K562 (cell line): ENCODE data around the gene DNMT3A. TPM values are rescaled to one million over a fixed set of nuclear protein-coding genes. Genes with fewer than 3 reads are reported as not detected.

ENCODE experiments used
- ATAC-seq: fragments of 200-7000 bp; cut with Tn5 transposase; 3 replicates; pipeline ENCODE4 v1.9.1; 2020; ENCODE audit warnings: moderate library complexity
- BruUV-seq: library from RNA; stranded (reverse); fragments of 400-500 nt; replicated peaks from 2 replicates; lab custom pipeline; 2021; lab: Mats Ljungman, UMichigan
- CTCF ChIA-PET: fragments of 300-600 bp; formaldehyde crosslinking; extraction: SDS; loops from one replicate; lab custom pipeline; 2021; ENCODE audit warnings: low intra/inter-chr PET ratio; lab: Yijun Ruan, JAX
- POLR2A ChIA-PET: fragments of 300-600, 350-650 bp; sonication (Branson Sonifier 250); formaldehyde crosslinking; extraction: SDS; loops from one replicate; lab custom pipeline; 2021; ENCODE audit warnings: antibody characterized with exemption, inconsistent platforms; lab: Yijun Ruan, JAX
- DNase-seq, 4 experiments: peaks; one replicate each; pipeline versions ENCODE4 v3.0.0 to v3.0.0-alpha.2; 2011 to 2018; ENCODE audit warnings: low spot score in 3 of 4, mixed read lengths in 3 of 4; ENCODE audit errors: extremely low read depth in 1 of 4
- FAIRE-seq: peaks from 2 replicates; lab custom pipeline; 2011; peaks lifted over from hg19 to GRCh38; lab: Jason Lieb, UNC
- H2AFZ ChIP-seq: 2 replicates; pipeline ENCODE4 v1.6.0; 2011; ENCODE audit warnings: low read depth, low read length, control low read depth, inconsistent platforms
- H3K27ac ChIP-seq: fragments of 200-600 bp; 3 replicates; pipeline ENCODE4 v1.8.0; 2011; ENCODE audit warnings: low read depth, mild to moderate bottlenecking, control low read depth, inconsistent platforms, low read length, moderate library complexity, mixed read lengths; ENCODE audit errors: extremely low read depth
- H3K27me3 ChIP-seq, 2 experiments: fragments of 300-600 bp in 1 of 2; 2 replicates in 1 of 2; 3 replicates in 1 of 2; pipeline versions ENCODE4 v1.6.0 to v1.8.0; 2011; ENCODE audit warnings: inconsistent platforms in 2 of 2, low read length in 2 of 2, mild to moderate bottlenecking in 1 of 2, mixed read lengths in 1 of 2, moderate library complexity in 1 of 2; ENCODE audit not compliant: control insufficient read depth in 2 of 2, insufficient read depth in 2 of 2
- H3K36me3 ChIP-seq: fragments of 300-600 bp; 3 replicates; pipeline ENCODE4 v1.8.0; 2011; ENCODE audit warnings: mild to moderate bottlenecking, low read length, inconsistent platforms; ENCODE audit not compliant: control insufficient read depth, insufficient read depth
- H3K4me1 ChIP-seq, 2 experiments: fragments of 200-600 bp in 1 of 2; replicated peaks in 1 of 2; 2 replicates in 1 of 2; 3 replicates in 1 of 2; pipeline versions ENCODE4 v1.5.1 to v1.8.0; 2011; ENCODE audit warnings: inconsistent platforms in 2 of 2, low read length in 2 of 2, mild to moderate bottlenecking in 1 of 2, mixed read lengths in 1 of 2, moderate library complexity in 1 of 2; ENCODE audit not compliant: control insufficient read depth in 2 of 2, insufficient read depth in 2 of 2
- H3K4me2 ChIP-seq: 2 replicates; pipeline ENCODE4 v1.6.1; 2011; ENCODE audit warnings: low read length, control low read depth, inconsistent platforms, mixed read lengths; ENCODE audit not compliant: insufficient read depth
- H3K4me3 ChIP-seq: fragments of 200-600 bp; sonication (generic), shearing (Covaris generic); 2 replicates; pipeline ENCODE4 v1.5.1; 2016; ENCODE audit warnings: control low read depth, inconsistent platforms
- H3K79me2 ChIP-seq: fragments of 200-600 bp; 3 replicates; pipeline ENCODE4 v1.8.0; 2011; ENCODE audit warnings: low read length, inconsistent platforms; ENCODE audit not compliant: control insufficient read depth, insufficient read depth
- H3K9ac ChIP-seq, 2 experiments: 2 replicates each; pipeline versions ENCODE4 v1.6.0 to v1.6.1; 2011; ENCODE audit warnings: low read depth in 2 of 2, low read length in 2 of 2, control low read depth in 1 of 2, inconsistent platforms in 1 of 2, mild to moderate bottlenecking in 1 of 2, mixed read lengths in 1 of 2; ENCODE audit not compliant: insufficient read depth in 1 of 2
- H3K9me1 ChIP-seq: one replicate; pipeline ENCODE4 v1.6.0; 2011; ENCODE audit warnings: inconsistent platforms, mild to moderate bottlenecking, low read length, moderate library complexity; ENCODE audit not compliant: control insufficient read depth, insufficient read depth
- H3K9me3 ChIP-seq: replicated peaks from 2 replicates; pipeline ENCODE4 v1.5.1; 2011; ENCODE audit warnings: low read depth, low read length, inconsistent platforms; ENCODE audit not compliant: control insufficient read depth, insufficient read depth
- H4K20me1 ChIP-seq: replicated peaks from 2 replicates; pipeline ENCODE4 v1.6.1; 2011; ENCODE audit warnings: low read length, inconsistent platforms, mixed read lengths; ENCODE audit not compliant: control insufficient read depth, insufficient read depth
- CBFA2T3 ChIP-seq: fragments of 450-650 bp; IDR thresholded peaks from 2 replicates; pipeline ENCODE4 v1.6.1; 2017
- L3MBTL2 ChIP-seq: fragments of 450-650 bp; IDR thresholded peaks from 2 replicates; pipeline ENCODE4 v1.6.1; 2016; ENCODE audit warnings: mild to moderate bottlenecking, moderate library complexity
- MGA ChIP-seq: fragments of 450-650 bp; IDR thresholded peaks from 2 replicates; pipeline ENCODE4 v1.6.1; 2016; ENCODE audit warnings: mild to moderate bottlenecking, moderate library complexity
- PKNOX1 ChIP-seq: fragments of 450-650 bp; IDR thresholded peaks from 2 replicates; pipeline ENCODE4 v1.6.1; 2016
- RAD51 ChIP-seq: fragments of 450-650 bp; IDR thresholded peaks from 2 replicates; pipeline ENCODE4 v1.7.1; 2016; ENCODE audit warnings: low read depth, mild to moderate bottlenecking, borderline replicate concordance
- TFAP4 ChIP-seq: sonication (generic); formaldehyde crosslinking; IDR thresholded peaks from 2 replicates; pipeline ENCODE4 v1.8.0; 2022; ENCODE audit warnings: missing genetic modification reagents, mild to moderate bottlenecking, moderate library complexity, borderline replicate concordance
- WGBS: fragments of 100-300 bp; shearing (Covaris generic); methylation state at CpG from one replicate; pipeline ENCODE4 v1.1.6; 2016; ENCODE audit warnings: low coverage, mixed read lengths; ENCODE audit not compliant: insufficient coverage; ENCODE audit errors: missing lambda C conversion rate; 5-methylcytosine and 5-hydroxymethylcytosine counted together
- in situ Hi-C: fragments of 300-500 bp; cut with MboI; formaldehyde crosslinking; loops from 4 replicates; pipeline ENCODE4 v1.15.0; 2018; ENCODE audit warnings: inconsistent platforms, mixed read lengths
- intact Hi-C: fragments of 100-400 bp; cut with micrococcal nuclease; formaldehyde crosslinking; loops from 2 replicates; pipeline ENCODE4 v1.14.2; 2022
- polyA plus RNA-seq, 8 experiments: library from polyadenylated mRNA; depleted of rRNA in 4 of 8; stranded (reverse) in 5 of 8; unstranded in 3 of 8; fragments of >200 nt; fragmentation: Nextera tagmentation in 2 of 8; fragmentation: Illumina TruSeq in 1 of 8; extraction: Ambion mirVana in 2 of 8; extraction: Trizol in 1 of 8; gene quantifications; 2 replicates each; pipeline versions ENCODE4 v1.2.1 to v1.2.3, GENCODE V29; 2011 to 2014; ENCODE audit warnings: inconsistent platforms in 1 of 8, missing spikeins in 1 of 8
- total RNA-seq, 7 experiments: library from RNA; depleted of rRNA in 6 of 7; stranded (reverse); fragments of >200 nt in 6 of 7; fragmentation: Illumina TruSeq in 2 of 7; extraction: Trizol in 2 of 7; gene quantifications; 2 replicates each; pipeline versions ENCODE4 v1.2.1 to v1.2.3, GENCODE V29; 2011 to 2021; ENCODE audit warnings: low replicate concordance in 1 of 7

The DNMT3A gene
- total and polyA plus RNA-seq, 9 of the 15 experiments (the other 6 are each of a cell fraction or from before 2014, with no cell fraction given) = 3.0 to 16.0 (median 6.1) TPM

GRCh38 chr2:25279091-25279651 is 62.6 kb downstream of the DNMT3A start:
- intact Hi-C loops = no loop called here
- H3K36me3 ChIP-seq = no peaks in the 10 kb centered on the region
- POLR2A ChIA-PET = interaction anchor here (0.6 kb wide), 1 partner anchor 33 kb away, joined by 6 read pairs; no protein-coding TSS in a partner anchor
- no peak overlapping the region for H3K27ac ChIP-seq
- H3K9me3 ChIP-seq = no peaks in the 10 kb centered on the region
- ATAC-seq = peak; percentile 19; the same call in 1 of the 3 replicates
- H4K20me1 ChIP-seq = 0 out of 2 replicates have a peak, but pooled peaks cover 4% of the 10 kb centered on the region
- in situ Hi-C loops = no loop called here
- no TSS peak for BruUV-seq
- no peaks in the 10 kb centered on the region for H3K9me1 ChIP-seq
- H3K27me3 ChIP-seq = peaks cover 13 to 27% of the 10 kb centered on the region in 2 experiments; a peak in 4 of 5 replicates
- no peak for DNase-seq
- H3K4me2 ChIP-seq = no peak overlapping the region
- H2AFZ ChIP-seq = peak overlapping the region; percentile 68
- peaks cover 0 to 17% of the 10 kb centered on the region in 2 experiments; a peak in 2 of 5 replicates for H3K4me1 ChIP-seq
- no peak overlapping the region for H3K4me3 ChIP-seq
- WGBS = 21% methylated on average over 12 of the region's 12 CpGs
- no peak for FAIRE-seq
- peak overlapping the region in 1 of 2 experiments; percentile 73; a peak in 1 of 4 replicates for H3K9ac ChIP-seq
- CTCF ChIA-PET = no interaction called here
- H3K79me2 ChIP-seq = no peaks in the 10 kb centered on the region
- TF ChIP-seq CBFA2T3 = no peak
- TF ChIP-seq L3MBTL2 = peak; percentile 76
- TF ChIP-seq MGA = peak; percentile 66; the same call in 1 of the 2 replicates
- peak; percentile 26; the same call in 1 of the 2 replicates for TF ChIP-seq PKNOX1
- TF ChIP-seq RAD51 = 0 out of 2 replicates have a peak, but pooled peaks have one; percentile 26
- peak; percentile 53; the same call in 1 of the 2 replicates for TF ChIP-seq TFAP4 (CRISPR knock-in tag)
